GM12865 (cell line): ENCODE measurements around the gene COL4A3.

Experiments used
- DNase-seq: peaks from one replicate; pipeline ENCODE4 v3.0.0; 2010; ENCODE audit warnings: low read depth
- H3K4me3 ChIP-seq: 2 replicates; pipeline ENCODE4 v1.5.1; 2011; ENCODE audit warnings: mild to moderate bottlenecking, low read depth, low read length, control low read depth
- TF ChIP-seq, protein P1 (sequence below): IDR thresholded peaks from 2 replicates; pipeline ENCODE4 v1.5.1; 2011; ENCODE audit warnings: low read length, control low read depth, low read depth, inconsistent platforms; ENCODE audit not compliant: insufficient read depth; ENCODE audit errors: missing control alignments

COL4A3 gene

GRCh38 chr2:227124811-227125210 is 39.6 kb upstream of the COL4A3 start:
- DNase-seq, result no peak
- TF ChIP-seq, protein P1, sequence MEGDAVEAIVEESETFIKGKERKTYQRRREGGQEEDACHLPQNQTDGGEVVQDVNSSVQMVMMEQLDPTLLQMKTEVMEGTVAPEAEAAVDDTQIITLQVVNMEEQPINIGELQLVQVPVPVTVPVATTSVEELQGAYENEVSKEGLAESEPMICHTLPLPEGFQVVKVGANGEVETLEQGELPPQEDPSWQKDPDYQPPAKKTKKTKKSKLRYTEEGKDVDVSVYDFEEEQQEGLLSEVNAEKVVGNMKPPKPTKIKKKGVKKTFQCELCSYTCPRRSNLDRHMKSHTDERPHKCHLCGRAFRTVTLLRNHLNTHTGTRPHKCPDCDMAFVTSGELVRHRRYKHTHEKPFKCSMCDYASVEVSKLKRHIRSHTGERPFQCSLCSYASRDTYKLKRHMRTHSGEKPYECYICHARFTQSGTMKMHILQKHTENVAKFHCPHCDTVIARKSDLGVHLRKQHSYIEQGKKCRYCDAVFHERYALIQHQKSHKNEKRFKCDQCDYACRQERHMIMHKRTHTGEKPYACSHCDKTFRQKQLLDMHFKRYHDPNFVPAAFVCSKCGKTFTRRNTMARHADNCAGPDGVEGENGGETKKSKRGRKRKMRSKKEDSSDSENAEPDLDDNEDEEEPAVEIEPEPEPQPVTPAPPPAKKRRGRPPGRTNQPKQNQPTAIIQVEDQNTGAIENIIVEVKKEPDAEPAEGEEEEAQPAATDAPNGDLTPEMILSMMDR, result no peak

DNA sequence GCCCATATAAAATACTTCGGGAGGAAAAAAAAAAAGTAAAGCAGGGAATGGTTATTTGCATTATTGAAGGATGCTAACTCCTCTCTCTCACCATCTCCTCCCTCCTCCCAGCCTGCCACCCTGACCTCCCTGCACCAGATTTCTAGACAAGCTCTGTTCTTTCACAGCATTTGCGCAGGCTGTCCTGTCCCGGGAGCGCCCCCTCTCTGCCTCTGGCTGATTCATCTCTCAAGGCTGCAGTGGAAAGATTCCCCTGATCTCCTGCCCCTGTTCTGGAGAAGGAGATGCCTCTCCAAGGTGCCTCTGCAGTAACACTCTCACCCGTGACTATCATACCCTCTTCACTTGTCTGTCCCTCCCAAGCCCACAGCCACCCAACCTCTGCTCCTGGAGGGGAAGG is 38.9 kb upstream of the COL4A3 start:
- TF ChIP-seq, protein P1, result no peak
- DNase-seq, result no peak
- no peak overlapping the region for H3K4me3 ChIP-seq

More at GRCh38 chr2:227124811-227125210, 39.6 kb upstream of the COL4A3 start:
- H3K4me3 ChIP-seq, result no peak overlapping the region

DNA sequence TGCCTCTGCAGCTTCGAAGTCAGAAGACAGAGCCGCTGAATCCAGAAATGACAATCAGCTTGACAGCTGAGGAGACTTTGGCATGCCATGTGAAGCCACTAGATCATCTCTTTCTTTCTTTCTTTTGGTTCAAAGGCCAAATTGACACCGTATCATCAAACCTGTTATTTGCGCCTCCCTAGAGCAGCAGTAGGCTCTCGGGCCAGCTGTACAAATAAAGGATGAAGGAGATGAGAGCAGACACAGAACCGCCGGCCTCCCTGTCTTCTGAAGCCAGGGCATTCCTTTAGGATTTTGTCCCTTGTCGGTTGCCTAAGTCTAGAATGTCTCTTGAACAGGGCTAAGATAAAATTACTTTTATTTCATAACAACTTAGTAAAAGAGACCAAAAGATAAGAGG is 37.2 kb upstream of the COL4A3 start:
- no peak for DNase-seq
- no peak overlapping the region for H3K4me3 ChIP-seq
- TF ChIP-seq, protein P1, result no peak

GRCh38 chr2:227130636-227131035 is 33.8 kb upstream of the COL4A3 start:
- no peak for DNase-seq
- no peak overlapping the region for H3K4me3 ChIP-seq
- TF ChIP-seq, protein P1, result no peak

DNA sequence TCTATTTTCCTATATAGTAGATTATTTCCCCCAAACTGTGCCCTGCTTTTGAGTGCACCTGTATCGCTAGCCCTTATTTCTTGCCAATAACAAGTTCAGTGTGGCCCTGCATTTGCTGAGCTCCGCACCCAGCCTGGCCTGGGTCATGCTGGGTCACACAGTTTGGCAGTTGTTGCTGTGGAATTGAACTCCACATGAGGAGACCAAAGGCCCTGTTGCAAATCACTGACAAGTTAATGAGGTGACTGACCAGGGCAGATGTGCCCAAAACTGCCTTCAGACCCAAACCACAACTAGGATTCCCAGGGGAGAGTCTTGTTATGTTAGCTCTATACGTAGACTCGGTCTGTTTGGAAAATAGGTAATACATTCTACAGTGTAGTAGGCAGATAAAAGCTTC is 31.4 kb upstream of the COL4A3 start:
- TF ChIP-seq, protein P1, result no peak
- no peak overlapping the region for H3K4me3 ChIP-seq
- no peak for DNase-seq

DNA sequence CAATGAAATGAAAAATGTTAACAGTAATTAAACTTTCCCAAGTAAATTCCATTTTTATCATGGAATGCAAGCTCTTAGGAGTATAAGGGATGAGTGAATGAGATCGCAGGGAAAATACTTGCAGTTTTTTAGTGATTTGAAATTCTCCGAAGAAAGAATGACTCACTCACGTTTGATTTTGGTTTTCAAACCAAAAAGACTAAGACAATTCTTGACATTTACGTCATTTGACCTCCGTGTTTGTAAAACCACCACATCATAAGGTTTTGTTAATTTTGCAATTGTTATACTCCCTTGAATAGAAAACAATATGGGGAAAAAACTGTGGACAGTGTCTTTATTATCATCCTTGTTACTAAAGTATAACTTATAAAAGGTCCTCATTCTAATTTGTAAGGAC is 29.8 kb upstream of the COL4A3 start:
- TF ChIP-seq, protein P1, result no peak
- no peak overlapping the region for H3K4me3 ChIP-seq
- DNase-seq, result no peak

DNA sequence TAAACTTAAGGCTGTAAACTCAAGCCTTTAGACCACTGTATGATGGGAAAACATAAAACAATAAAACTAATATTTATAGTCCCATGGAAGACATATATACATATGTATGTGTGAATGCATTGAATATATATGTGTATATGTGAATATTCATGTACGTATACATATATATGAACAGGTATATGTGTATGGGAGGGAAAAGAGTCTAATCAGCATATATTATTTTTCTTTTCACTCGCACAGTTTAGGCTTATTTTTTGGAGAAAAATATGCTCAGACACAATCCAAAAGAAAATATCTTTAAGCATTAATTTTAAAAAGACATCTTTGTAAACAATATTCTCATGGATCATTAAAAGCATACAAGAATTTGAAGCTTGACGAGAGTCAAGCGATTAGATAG is 23.1 kb upstream of the COL4A3 start:
- no peak for DNase-seq
- TF ChIP-seq, protein P1, result no peak
- no peak overlapping the region for H3K4me3 ChIP-seq
